Kidney epithelial cell (primary cell): ENCODE results near the gene NME8. TPM values are rescaled to one million over a fixed set of nuclear protein-coding genes. Genes with fewer than 3 reads are reported as not detected.

Experiments used
- DNase-seq: peaks from one replicate; pipeline ENCODE4 v3.0.0-alpha.2; 2010; ENCODE audit warnings: low read depth
- H3K27me3 ChIP-seq: 2 replicates; pipeline ENCODE4 v1.6.0; 2011; ENCODE audit warnings: low read length; ENCODE audit not compliant: control insufficient read depth, insufficient read depth
- H3K36me3 ChIP-seq: 2 replicates; pipeline ENCODE4 v1.5.1; 2011; ENCODE audit warnings: low read length; ENCODE audit not compliant: control insufficient read depth, insufficient read depth
- H3K4me3 ChIP-seq: 2 replicates; pipeline ENCODE4 v1.5.1; 2011; ENCODE audit warnings: low read depth, mild to moderate bottlenecking, control low read depth, low read length
- total RNA-seq: library from RNA; depleted of rRNA; stranded (reverse); fragments of >200 nt; gene quantifications from 2 replicates; pipeline ENCODE4 v1.2.3, GENCODE V29; 2015
- TF ChIP-seq, protein P1 (sequence below): IDR thresholded peaks from 2 replicates; pipeline ENCODE4 v1.5.1; 2011; ENCODE audit warnings: mild to moderate bottlenecking, moderate library complexity, low read length, control low read depth, inconsistent platforms; ENCODE audit not compliant: insufficient read depth, poor library complexity, severe bottlenecking

The NME8 gene
- total RNA-seq, 1 donor from 2014 or later = not detected

DNA sequence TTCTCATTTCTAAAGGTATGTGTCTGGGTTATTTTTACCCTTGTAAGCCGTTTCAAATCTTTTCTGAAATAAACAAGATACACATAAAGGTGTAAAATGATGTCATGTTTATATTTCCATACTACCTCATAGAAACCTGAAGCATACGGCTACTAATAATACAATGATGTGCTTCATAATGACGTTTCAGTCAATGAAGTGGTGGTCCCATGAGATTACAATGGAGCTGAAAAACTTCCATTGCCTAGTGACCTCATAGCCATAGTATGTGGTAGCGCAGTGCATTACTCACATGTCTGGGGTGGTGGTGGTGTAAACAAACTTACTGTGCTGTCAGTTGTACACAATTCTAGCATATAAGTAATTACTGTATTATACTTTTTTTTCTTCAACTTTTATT, 96.9 kb downstream of the NME8 start:
- H3K27me3 ChIP-seq = no peaks in the 10 kb centered on the region
- TF ChIP-seq, protein P1, sequence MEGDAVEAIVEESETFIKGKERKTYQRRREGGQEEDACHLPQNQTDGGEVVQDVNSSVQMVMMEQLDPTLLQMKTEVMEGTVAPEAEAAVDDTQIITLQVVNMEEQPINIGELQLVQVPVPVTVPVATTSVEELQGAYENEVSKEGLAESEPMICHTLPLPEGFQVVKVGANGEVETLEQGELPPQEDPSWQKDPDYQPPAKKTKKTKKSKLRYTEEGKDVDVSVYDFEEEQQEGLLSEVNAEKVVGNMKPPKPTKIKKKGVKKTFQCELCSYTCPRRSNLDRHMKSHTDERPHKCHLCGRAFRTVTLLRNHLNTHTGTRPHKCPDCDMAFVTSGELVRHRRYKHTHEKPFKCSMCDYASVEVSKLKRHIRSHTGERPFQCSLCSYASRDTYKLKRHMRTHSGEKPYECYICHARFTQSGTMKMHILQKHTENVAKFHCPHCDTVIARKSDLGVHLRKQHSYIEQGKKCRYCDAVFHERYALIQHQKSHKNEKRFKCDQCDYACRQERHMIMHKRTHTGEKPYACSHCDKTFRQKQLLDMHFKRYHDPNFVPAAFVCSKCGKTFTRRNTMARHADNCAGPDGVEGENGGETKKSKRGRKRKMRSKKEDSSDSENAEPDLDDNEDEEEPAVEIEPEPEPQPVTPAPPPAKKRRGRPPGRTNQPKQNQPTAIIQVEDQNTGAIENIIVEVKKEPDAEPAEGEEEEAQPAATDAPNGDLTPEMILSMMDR = no peak
- DNase-seq = no peak
- no peaks in the 10 kb centered on the region for H3K36me3 ChIP-seq
- no peak overlapping the region for H3K4me3 ChIP-seq

DNA sequence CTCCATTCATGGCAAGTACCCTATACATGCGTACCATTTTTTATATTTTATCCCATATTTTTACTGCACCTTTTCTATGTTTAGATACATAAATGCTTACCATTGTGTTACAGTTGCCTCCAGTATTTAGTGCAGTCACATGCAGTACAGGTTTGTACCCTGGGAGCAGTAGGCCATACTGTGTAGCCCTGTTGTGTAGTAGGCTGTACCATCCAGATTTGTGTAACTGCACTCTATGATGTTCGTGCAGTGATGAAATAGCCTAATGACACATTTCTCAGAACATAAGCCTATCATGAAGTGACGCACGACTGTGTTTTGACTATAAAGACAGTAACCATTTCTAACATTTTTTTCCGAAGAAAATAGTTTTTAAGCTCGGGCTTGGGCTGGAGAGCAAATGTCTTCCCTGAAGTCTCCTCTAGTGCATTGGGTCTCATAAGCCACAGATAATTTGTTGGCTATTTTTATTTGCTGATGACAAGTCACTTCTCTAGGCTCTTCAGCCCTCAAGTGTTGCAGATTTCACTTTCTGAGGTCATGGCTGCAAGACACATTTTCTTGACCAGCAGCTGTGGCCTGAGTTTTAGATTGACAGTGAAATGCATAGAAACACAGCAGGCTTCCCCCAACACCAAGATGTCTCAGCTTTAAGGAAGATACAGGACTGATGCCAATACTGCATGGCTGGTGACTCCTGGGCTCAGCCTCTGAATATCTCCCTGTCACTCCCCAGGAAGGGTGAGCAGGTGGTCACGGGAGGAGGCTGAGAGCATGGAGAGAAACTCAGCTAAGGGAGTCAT, 98.9 kb downstream of the NME8 start:
- no peak overlapping the region for H3K4me3 ChIP-seq
- no peak for DNase-seq
- H3K27me3 ChIP-seq = no peaks in the 10 kb centered on the region
- TF ChIP-seq, protein P1 = no peak
- no peaks in the 10 kb centered on the region for H3K36me3 ChIP-seq

DNA sequence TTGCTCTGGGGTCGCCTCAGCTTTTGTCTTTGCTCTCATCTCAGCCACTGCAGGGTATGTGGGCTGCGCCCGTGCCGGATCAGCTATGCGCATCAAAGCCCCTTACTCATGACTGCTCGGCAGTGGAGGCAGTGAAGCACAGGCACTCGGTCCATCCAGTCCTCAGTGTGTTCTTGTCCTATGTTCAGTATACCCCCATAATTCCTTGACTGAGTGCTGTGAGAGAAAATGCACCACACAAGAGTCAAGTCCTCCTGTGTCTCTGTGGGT, 99.5 kb downstream of the NME8 start:
- no peaks in the 10 kb centered on the region for H3K27me3 ChIP-seq
- no peaks in the 10 kb centered on the region for H3K36me3 ChIP-seq
- DNase-seq = no peak
- no peak overlapping the region for H3K4me3 ChIP-seq
- TF ChIP-seq, protein P1 = no peak

Other genes starting within 250 kb of the NME8 start
- gene GPR141, start 164.8 kb upstream of the NME8 start, total RNA-seq = not detected in 2 replicates
- gene SFRP4, start 68.2 kb downstream of the NME8 start, total RNA-seq = 0.21 TPM in 1 of 2 replicates, not detected in the other
- 26.4 and 44.1 TPM in 2 replicates for gene EPDR1, start 72.0 kb downstream of the NME8 start, total RNA-seq